ENCODE results near the gene COA8.

Gene COA8

GRCh38 chr14:103550451-103551337 lies 12.1 kb upstream of the COA8 start:
- no peak for DNase-seq

- DNase-seq, result no peak
These were observed 11.4 kb upstream of the COA8 start for GRCh38 chr14:103551338-103551762.

- no peak for DNase-seq
These were observed 10.5 kb upstream of the COA8 start for GRCh38 chr14:103552011-103552845.

GRCh38 chr14:103552846-103553210 lies 9.9 kb upstream of the COA8 start:
- no peak for DNase-seq

- no peak for DNase-seq
These were observed 7.0 kb upstream of the COA8 start for GRCh38 chr14:103555559-103556337.

- DNase-seq, result no peak
These were observed 5.6 kb upstream of the COA8 start for GRCh38 chr14:103556946-103557758.

- DNase-seq, result peak; percentile 16
These were observed 4.5 kb upstream of the COA8 start for GRCh38 chr14:103558071-103558882.

- DNase-seq, result no peak
These were observed 3.0 kb upstream of the COA8 start for GRCh38 chr14:103559766-103560165.

- no peak for DNase-seq
These were observed 2.1 kb upstream of the COA8 start for GRCh38 chr14:103560691-103561090.

- DNase-seq, result peak; percentile 36
These were observed 1.2 kb upstream of the COA8 start for GRCh38 chr14:103561381-103562178.

GRCh38 chr14:103562179-103562428 lies 656 bp upstream of the COA8 start:
- DNase-seq, result peak; percentile 27

GRCh38 chr14:103563226-103563620 lies 463 bp downstream of the COA8 start:
- DNase-seq, result no peak

GRCh38 chr14:103563844-103564505 lies 1.2 kb downstream of the COA8 start:
- no peak for DNase-seq

- no peak for DNase-seq
These were observed 6.2 kb downstream of the COA8 start for GRCh38 chr14:103568952-103569351.

GRCh38 chr14:103569408-103569807 lies 6.6 kb downstream of the COA8 start:
- DNase-seq, result no peak

- DNase-seq, result no peak
These were observed 11.3 kb downstream of the COA8 start for GRCh38 chr14:103574104-103574503.

- no peak for DNase-seq
These were observed 12.0 kb downstream of the COA8 start for GRCh38 chr14:103574707-103575285.

- DNase-seq, result peak; percentile 58
These were observed 13.7 kb downstream of the COA8 start for GRCh38 chr14:103576371-103577024.

- no peak for DNase-seq
These were observed 15.8 kb downstream of the COA8 start for GRCh38 chr14:103578401-103579075.

Measured in fibroblast of upper back skin (primary cell).